ENCODE data around the gene NOS1AP. TPM values are rescaled to one million over a fixed set of nuclear protein-coding genes. Genes with fewer than 3 reads are reported as not detected.

The NOS1AP gene
- total RNA-seq, 1 experiment from 2014 or later: 5.3 TPM

DNA sequence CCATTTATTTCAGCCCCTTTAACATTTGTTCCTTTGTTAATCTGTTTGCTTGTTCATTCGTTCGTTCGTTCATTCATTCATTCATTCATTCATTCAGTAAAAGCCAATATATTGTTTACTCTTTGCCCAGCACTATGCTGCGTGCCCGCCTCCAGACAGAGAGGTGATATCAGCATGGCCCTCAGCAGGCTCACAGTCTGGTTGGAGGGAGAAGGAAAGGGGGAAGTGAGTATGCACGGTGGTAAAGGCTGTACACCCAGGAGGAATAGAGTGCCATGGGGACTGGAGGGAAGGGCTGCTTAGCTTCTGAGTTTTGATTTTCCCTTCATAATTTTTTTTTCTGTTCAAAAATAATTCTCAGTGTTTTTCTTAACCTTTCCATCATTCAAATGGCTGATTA is 144.7 kb downstream of the NOS1AP start:
- no peak overlapping the region for H3K4me3 ChIP-seq (replicated peaks in 1 of 2; ENCODE audit: low read depth in 1 of 2, low read length in 2 of 2)
- H3K4me2 ChIP-seq (ENCODE audit: low read length): no peak overlapping the region
- H3K27ac ChIP-seq (ENCODE audit: low read depth, low read length): no peak overlapping the region
- TF ChIP-seq, protein P1, sequence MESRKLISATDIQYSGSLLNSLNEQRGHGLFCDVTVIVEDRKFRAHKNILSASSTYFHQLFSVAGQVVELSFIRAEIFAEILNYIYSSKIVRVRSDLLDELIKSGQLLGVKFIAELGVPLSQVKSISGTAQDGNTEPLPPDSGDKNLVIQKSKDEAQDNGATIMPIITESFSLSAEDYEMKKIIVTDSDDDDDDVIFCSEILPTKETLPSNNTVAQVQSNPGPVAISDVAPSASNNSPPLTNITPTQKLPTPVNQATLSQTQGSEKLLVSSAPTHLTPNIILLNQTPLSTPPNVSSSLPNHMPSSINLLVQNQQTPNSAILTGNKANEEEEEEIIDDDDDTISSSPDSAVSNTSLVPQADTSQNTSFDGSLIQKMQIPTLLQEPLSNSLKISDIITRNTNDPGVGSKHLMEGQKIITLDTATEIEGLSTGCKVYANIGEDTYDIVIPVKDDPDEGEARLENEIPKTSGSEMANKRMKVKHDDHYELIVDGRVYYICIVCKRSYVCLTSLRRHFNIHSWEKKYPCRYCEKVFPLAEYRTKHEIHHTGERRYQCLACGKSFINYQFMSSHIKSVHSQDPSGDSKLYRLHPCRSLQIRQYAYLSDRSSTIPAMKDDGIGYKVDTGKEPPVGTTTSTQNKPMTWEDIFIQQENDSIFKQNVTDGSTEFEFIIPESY (IDR thresholded peaks at IDR 0.05; ENCODE audit: extremely low read depth, insufficient replicate concordance, low read length): no peak
- no peak for TF ChIP-seq SP1 (IDR thresholded peaks at IDR 0.05; ENCODE audit: low read depth)
- TF ChIP-seq CEBPB (IDR thresholded peaks at IDR 0.05; ENCODE audit: low read depth): no peak
- TF ChIP-seq, protein P2, sequence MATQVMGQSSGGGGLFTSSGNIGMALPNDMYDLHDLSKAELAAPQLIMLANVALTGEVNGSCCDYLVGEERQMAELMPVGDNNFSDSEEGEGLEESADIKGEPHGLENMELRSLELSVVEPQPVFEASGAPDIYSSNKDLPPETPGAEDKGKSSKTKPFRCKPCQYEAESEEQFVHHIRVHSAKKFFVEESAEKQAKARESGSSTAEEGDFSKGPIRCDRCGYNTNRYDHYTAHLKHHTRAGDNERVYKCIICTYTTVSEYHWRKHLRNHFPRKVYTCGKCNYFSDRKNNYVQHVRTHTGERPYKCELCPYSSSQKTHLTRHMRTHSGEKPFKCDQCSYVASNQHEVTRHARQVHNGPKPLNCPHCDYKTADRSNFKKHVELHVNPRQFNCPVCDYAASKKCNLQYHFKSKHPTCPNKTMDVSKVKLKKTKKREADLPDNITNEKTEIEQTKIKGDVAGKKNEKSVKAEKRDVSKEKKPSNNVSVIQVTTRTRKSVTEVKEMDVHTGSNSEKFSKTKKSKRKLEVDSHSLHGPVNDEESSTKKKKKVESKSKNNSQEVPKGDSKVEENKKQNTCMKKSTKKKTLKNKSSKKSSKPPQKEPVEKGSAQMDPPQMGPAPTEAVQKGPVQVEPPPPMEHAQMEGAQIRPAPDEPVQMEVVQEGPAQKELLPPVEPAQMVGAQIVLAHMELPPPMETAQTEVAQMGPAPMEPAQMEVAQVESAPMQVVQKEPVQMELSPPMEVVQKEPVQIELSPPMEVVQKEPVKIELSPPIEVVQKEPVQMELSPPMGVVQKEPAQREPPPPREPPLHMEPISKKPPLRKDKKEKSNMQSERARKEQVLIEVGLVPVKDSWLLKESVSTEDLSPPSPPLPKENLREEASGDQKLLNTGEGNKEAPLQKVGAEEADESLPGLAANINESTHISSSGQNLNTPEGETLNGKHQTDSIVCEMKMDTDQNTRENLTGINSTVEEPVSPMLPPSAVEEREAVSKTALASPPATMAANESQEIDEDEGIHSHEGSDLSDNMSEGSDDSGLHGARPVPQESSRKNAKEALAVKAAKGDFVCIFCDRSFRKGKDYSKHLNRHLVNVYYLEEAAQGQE (IDR thresholded peaks at IDR 0.05; ENCODE audit: low read depth): no peak
- TF ChIP-seq SIN3A (IDR thresholded peaks at IDR 0.05; ENCODE audit: low read depth): no peak
- TF ChIP-seq EGR1 (IDR thresholded peaks at IDR 0.05; ENCODE audit: low read depth): no peak
- TF ChIP-seq CBX3 (IDR thresholded peaks at IDR 0.05; ENCODE audit: low read depth): no peak
- TF ChIP-seq, protein P3, sequence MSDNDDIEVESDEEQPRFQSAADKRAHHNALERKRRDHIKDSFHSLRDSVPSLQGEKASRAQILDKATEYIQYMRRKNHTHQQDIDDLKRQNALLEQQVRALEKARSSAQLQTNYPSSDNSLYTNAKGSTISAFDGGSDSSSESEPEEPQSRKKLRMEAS (IDR thresholded peaks at IDR 0.05): no peak
- no peak for TF ChIP-seq ZNF274 (IDR thresholded peaks at IDR 0.05; ENCODE audit: low read depth, low read length)
- CTCF ChIA-PET: no interaction called here
- H4K20me1 ChIP-seq (ENCODE audit: insufficient read depth): no peaks in the 10 kb centered on the region
- no peaks in the 10 kb centered on the region for H3K27me3 ChIP-seq (ENCODE audit: insufficient read depth, low read length)
- H3K9me3 ChIP-seq (ENCODE audit: control insufficient read depth in 1 of 2, insufficient read depth in 1 of 2, low read depth in 1 of 2, low read length in 2 of 2): no peaks in the 10 kb centered on the region
- H2AFZ ChIP-seq (ENCODE audit: low read depth, low read length, poor library complexity, severe bottlenecking): no peak overlapping the region
- no peak for ATAC-seq
- RAD21 ChIA-PET (ENCODE audit: low non-redundant PET in 1 of 2, low total read pairs in 2 of 2, uncharacterized antibody in 2 of 2, unreplicated experiment in 2 of 2): no interaction called here
- DNase-seq (ENCODE audit: low read depth, low spot score): no peak
- H3K36me3 ChIP-seq (ENCODE audit: control insufficient read depth in 1 of 2, insufficient read depth in 2 of 2, low read length in 2 of 2): no peaks in the 10 kb centered on the region
- no peak overlapping the region for H3K9ac ChIP-seq (ENCODE audit: low read length)
- H3K4me1 ChIP-seq (ENCODE audit: control insufficient read depth in 1 of 2, insufficient read depth in 2 of 2, low read length in 2 of 2): peaks cover 0 to 6% of the 10 kb centered on the region in 2 experiments; a peak in 2 of 4 replicates
- no TSS peak for BruUV-seq (replicated peaks)
- POLR2A ChIA-PET: no interaction called here
- H3K79me2 ChIP-seq (ENCODE audit: insufficient read depth, low read length): no peaks in the 10 kb centered on the region
- no peaks in the 10 kb centered on the region for H3K9me2 ChIP-seq (ENCODE audit: insufficient read depth)
- intact Hi-C loops (cut with micrococcal nuclease): no loop called here
